Measurements from ENCODE around the gene DNAJB1. TPM values are rescaled to one million over a fixed set of nuclear protein-coding genes. Genes with fewer than 3 reads are reported as not detected.
"Not testable (repeated sequence)": the region's sequence is repeated elsewhere in the genome, so short reads cannot be mapped to it uniquely, and the experiment has no call there.

DNAJB1 gene
- polyA plus RNA-seq, 6 donors from 2014 or later = 73.1 to 113 (median 75.9) TPM

GRCh38 chr19:14544977-14545715 lies 26.9 kb upstream of the DNAJB1 start:
- H3K9me3 Mint-ChIP-seq = no peaks in the 10 kb centered on the region
- H3K4me3 Mint-ChIP-seq = peak overlapping the region in 2 of 8 donors; percentile 47 to 68
- DNase-seq (no peak), ATAC-seq (ENCODE audit: low read depth in 2 of 2) (no peak)
- H3K36me3 Mint-ChIP-seq = peaks cover 0 to 7% of the 10 kb centered on the region in 2 donors
- H3K27ac Mint-ChIP-seq = peak overlapping the region in 1 of 6 donors; percentile 62
- H3K4me1 Mint-ChIP-seq = peaks cover 5 to 38% (median 31%) of the 10 kb centered on the region in 3 donors
- H3K27me3 Mint-ChIP-seq = no peaks in the 10 kb centered on the region

DNA sequence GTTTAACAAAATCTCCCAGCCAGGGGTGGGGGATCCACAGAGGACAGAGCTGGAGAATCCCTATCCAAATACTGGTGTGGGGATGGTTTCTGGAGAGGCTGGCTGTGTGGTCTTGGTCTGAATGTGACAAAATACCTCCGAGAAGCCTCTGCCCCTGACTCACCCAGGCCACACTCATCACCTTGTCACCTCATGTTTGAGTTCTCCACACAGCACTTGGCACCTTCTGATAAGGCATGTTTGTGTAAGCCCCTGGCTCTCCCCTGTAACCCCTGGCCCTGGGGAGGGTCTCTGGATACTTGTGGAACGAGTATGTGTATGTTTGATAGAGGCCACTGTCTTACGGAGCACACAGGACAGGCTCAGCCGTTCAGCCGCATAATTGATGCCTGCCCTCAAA lies 25.9 kb upstream of the DNAJB1 start:
- Mint-ChIP-seq H3K27me3 (no peaks in the 10 kb centered on the region), H3K36me3 (peaks cover 0 to 5% of the 10 kb centered on the region in 2 donors), H3K27ac (no peak overlapping the region), H3K4me1 (peaks cover 0 to 40% (median 25%) of the 10 kb centered on the region in 3 donors), H3K4me3 (no peak overlapping the region), H3K9me3 (no peaks in the 10 kb centered on the region)
- ATAC-seq (ENCODE audit: low read depth in 2 of 2) (no peak), DNase-seq (no peak)

- Mint-ChIP-seq H3K4me3 (peak overlapping the region in 1 of 8 donors; percentile 42), H3K4me1 (peaks cover 0 to 36% (median 25%) of the 10 kb centered on the region in 3 donors), H3K36me3 (peaks cover 0 to 5% of the 10 kb centered on the region in 2 donors), H3K9me3 (no peaks in the 10 kb centered on the region), H3K27ac (peak overlapping the region in 1 of 6 donors; percentile 78), H3K27me3 (no peaks in the 10 kb centered on the region)
- DNase-seq (no peak), ATAC-seq (ENCODE audit: low read depth in 2 of 2) (no peak)
Observed at GRCh38 chr19:14542711-14543328, 24.6 kb upstream of the DNAJB1 start.

DNA sequence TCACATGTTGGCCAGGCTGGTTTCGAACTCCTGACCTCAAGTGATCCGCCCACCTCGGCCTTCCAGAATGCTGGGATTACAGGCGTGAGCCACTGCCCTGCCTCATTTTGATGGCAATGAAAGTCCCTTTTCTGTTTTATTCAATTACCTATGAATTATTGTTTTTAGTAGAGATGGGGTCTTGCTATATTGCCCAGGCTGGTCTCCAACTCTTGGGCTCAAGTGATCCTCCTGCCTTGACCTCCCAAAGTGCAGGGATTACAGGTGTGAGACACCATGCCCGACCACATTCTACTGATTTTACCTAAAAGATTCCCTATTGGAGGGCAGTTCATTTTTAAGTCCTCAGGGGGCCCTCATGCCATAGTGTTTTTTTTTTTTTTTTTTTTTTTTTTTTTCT lies 23.8 kb upstream of the DNAJB1 start:
- H3K9me3 Mint-ChIP-seq; H3K4me3 Mint-ChIP-seq; H3K36me3 Mint-ChIP-seq; H3K27me3 Mint-ChIP-seq; ATAC-seq (ENCODE audit: low read depth in 2 of 2); DNase-seq: not testable (repeated sequence)
- peaks cover 0 to 43% (median 25%) of the 10 kb centered on the region in 3 donors for H3K4me1 Mint-ChIP-seq
- peak overlapping the region in 1 of 6 donors; percentile 50 for H3K27ac Mint-ChIP-seq

DNA sequence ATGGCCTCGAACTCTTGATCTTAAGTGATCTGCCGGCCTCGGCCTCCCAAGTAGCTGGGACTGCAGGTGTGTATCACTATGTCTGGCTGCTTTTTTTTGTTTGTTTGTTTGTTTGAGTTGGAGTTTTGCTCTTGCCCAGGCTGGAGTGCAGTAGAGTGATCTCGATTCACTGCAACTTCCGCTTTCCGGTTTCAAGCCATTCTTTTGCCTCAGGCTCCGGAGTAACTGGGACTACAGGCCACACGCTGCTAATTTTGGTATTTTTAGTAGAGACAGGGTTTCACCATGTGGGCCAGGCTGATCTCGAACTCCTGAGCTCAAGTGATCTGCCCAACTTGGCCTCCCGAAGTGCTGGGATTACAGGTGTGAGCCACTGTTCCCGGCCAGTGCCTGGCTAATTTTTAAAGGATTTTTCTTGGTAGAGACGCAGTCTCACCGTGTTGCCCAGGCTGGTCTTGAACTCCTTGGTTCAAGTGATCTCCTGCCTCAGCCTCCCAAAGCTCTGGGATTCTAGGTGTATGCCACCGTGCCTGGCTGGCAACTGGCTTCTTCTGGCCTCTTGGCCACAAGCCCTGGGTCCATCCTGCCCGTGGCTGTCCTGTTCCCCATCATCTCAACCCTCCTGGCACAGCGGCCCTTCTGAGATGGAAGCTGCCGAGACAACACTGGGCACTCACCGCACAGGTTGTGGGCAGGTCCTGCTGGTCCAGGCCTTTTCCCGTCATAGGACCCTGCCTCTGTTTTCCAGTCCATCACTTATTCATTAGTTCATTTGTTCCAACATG lies 22.7 kb upstream of the DNAJB1 start:
- peak overlapping the region in 4 of 6 donors; percentile 4 to 80 (median 43) for H3K27ac Mint-ChIP-seq
- peak overlapping the region in 1 of 8 donors; percentile 54 for H3K4me3 Mint-ChIP-seq
- DNase-seq = no peak
- no peaks in the 10 kb centered on the region for H3K27me3 Mint-ChIP-seq
- no peak for ATAC-seq (ENCODE audit: low read depth in 2 of 2)
- peaks cover 0 to 5% of the 10 kb centered on the region in 2 donors for H3K36me3 Mint-ChIP-seq
- H3K4me1 Mint-ChIP-seq = peaks cover 5 to 45% (median 21%) of the 10 kb centered on the region in 3 donors
- H3K9me3 Mint-ChIP-seq = no peaks in the 10 kb centered on the region

DNA sequence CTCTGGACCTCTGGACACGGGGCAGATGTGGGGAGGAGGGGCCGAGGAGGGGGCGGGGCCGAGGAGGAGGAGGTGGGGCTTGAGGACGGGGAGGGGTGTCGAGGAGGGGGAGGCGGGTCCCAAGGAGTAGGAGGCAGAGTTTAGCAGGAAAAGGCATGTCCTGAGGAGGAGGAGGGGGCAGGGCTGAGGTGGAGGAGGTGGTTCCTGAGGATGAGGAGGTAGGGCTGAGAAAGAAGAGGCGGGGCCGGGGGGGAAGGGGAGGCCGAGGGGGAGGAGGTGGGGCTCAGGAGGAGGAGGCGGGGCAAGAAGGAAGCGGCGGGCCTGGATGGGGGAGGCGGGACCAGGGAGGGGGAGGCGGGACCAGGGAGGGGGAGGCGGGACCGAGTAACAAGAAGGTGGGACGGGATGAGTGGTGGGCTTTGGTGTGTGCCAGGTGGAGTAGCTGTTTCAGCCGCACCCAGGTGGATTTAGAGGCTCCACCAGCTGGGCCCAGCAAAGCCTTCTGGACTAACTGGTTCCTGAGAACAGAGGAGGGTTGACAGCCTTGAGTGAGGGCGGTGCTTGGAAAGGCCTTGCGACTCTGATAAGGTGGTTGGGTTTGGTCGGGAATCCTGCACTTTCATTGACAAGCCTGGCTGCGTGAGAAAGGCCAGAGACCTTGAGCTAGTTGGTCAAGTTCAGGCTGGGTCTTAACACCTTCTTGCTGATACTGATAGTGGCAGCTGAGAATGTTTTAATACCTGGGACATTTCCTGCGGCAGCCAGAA lies 18.9 kb upstream of the DNAJB1 start:
- H3K4me3 Mint-ChIP-seq = no peak overlapping the region
- H3K4me1 Mint-ChIP-seq = peaks cover 5 to 40% (median 10%) of the 10 kb centered on the region in 3 donors
- H3K27me3 Mint-ChIP-seq = no peaks in the 10 kb centered on the region
- H3K36me3 Mint-ChIP-seq = peaks cover 0 to 5% of the 10 kb centered on the region in 2 donors
- ATAC-seq (ENCODE audit: low read depth in 2 of 2) (no peak), DNase-seq (no peak)
- peak overlapping the region in 1 of 6 donors; percentile 42 for H3K27ac Mint-ChIP-seq
- no peaks in the 10 kb centered on the region for H3K9me3 Mint-ChIP-seq

- H3K4me1 Mint-ChIP-seq = peaks cover 15 to 63% (median 24%) of the 10 kb centered on the region in 3 donors
- H3K27ac Mint-ChIP-seq = peak overlapping the region in 1 of 6 donors; percentile 69
- H3K9me3 Mint-ChIP-seq = no peaks in the 10 kb centered on the region
- no peaks in the 10 kb centered on the region for H3K36me3 Mint-ChIP-seq
- DNase-seq (no peak), ATAC-seq (ENCODE audit: low read depth in 2 of 2) (no peak)
- H3K4me3 Mint-ChIP-seq = peak overlapping the region in 1 of 8 donors; percentile 72
- H3K27me3 Mint-ChIP-seq = no peaks in the 10 kb centered on the region
Observed at GRCh38 chr19:14533450-14533849, 15.3 kb upstream of the DNAJB1 start.

DNA sequence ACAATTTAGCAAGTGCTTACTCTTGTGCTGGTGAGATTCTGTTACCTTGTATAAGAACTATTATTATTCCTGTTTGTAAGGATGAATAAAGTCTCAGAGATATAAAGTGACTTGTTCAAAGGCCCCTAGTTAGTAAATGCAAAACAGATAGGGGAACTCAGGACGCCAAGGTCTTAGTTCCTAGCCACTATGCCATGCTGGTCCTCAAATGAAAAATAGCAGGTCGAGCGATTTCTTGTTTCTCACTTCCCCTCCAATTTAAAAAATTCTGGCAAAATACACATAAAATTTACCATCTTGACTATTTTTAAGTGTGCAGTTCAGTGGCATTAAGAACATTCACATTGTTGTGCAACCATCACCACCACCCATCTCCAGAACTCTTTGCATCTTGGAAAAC lies 12.3 kb upstream of the DNAJB1 start:
- ATAC-seq (ENCODE audit: low read depth in 2 of 2) (no peak), DNase-seq (no peak)
- peak overlapping the region; percentile 44 to 99 (median 97) for H3K4me3 Mint-ChIP-seq
- H3K27me3 Mint-ChIP-seq = no peaks in the 10 kb centered on the region
- no peaks in the 10 kb centered on the region for H3K36me3 Mint-ChIP-seq
- peak overlapping the region in 2 of 6 donors; percentile 2 to 27 for H3K27ac Mint-ChIP-seq
- peaks cover 14 to 52% (median 27%) of the 10 kb centered on the region in 3 donors for H3K4me1 Mint-ChIP-seq
- no peaks in the 10 kb centered on the region for H3K9me3 Mint-ChIP-seq

GRCh38 chr19:14530005-14530348 lies 11.8 kb upstream of the DNAJB1 start:
- DNase-seq = no peak
- Mint-ChIP-seq H3K36me3 (no peaks in the 10 kb centered on the region), H3K27ac (peak overlapping the region; percentile 96 to 100 (median 98)), H3K27me3 (no peaks in the 10 kb centered on the region), H3K4me3 (peak overlapping the region; percentile 90 to 99 (median 97)), H3K4me1 (peaks cover 14 to 52% (median 27%) of the 10 kb centered on the region in 3 donors), H3K9me3 (no peaks in the 10 kb centered on the region)
- no peak for ATAC-seq (ENCODE audit: low read depth in 2 of 2)

DNA sequence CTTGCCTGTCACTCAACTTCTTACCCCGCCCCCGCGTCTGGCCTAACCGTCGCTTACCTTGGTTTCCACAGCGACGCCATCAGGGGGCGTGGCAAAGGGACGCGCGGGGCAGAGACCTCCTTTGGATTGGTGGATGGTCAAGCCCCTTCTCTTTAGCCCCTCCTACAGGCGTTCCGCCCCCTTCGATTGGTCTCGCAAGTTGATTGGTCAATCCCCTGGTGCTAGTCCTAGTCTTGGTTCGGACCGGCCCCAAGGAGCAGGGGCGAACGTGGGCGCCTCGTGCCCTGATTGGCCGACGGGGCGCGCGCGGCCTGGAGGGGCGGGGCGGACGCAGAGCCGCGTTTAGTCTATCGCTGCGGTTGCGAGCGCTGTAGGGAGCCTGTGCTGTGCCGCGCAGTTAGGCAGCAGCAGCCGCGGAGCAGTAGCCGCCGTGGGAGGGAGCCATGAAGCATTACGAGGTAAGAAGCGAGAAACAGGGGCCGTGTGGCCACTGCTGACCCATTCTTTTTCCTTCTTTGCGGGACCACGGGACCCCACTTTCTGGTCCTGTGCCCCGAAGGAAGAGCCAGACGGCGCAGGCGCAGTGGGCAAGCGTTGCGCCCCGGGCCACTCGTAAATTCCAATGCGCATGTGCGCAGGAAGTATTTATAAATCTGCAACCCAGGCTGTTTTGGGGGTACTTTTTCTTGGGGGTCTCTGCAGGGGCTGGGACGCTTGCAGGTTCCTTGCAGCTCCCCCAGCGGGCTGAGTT lies 11.2 kb upstream of the DNAJB1 start, which contains the start of gene TECR:
Gene TECR (plus strand): TSS at position 341 of the 751 bp plus-strand sequence. CDS start 103 bp downstream, at position 444.
- peaks cover 14 to 54% (median 27%) of the 10 kb centered on the region in 3 donors for H3K4me1 Mint-ChIP-seq
- DNase-seq (peak; percentile 100), ATAC-seq (ENCODE audit: low read depth in 2 of 2) (peak; percentile 89 to 92)
- H3K36me3 Mint-ChIP-seq = no peaks in the 10 kb centered on the region
- H3K9me3 Mint-ChIP-seq = no peaks in the 10 kb centered on the region
- H3K27ac Mint-ChIP-seq = peak within 1 kb of the TSS; percentile 96 to 100 (median 98)
- H3K27me3 Mint-ChIP-seq = no peaks in the 10 kb centered on the region
- H3K4me3 Mint-ChIP-seq = peak within 1 kb of the TSS; percentile 90 to 99 (median 97)

DNA sequence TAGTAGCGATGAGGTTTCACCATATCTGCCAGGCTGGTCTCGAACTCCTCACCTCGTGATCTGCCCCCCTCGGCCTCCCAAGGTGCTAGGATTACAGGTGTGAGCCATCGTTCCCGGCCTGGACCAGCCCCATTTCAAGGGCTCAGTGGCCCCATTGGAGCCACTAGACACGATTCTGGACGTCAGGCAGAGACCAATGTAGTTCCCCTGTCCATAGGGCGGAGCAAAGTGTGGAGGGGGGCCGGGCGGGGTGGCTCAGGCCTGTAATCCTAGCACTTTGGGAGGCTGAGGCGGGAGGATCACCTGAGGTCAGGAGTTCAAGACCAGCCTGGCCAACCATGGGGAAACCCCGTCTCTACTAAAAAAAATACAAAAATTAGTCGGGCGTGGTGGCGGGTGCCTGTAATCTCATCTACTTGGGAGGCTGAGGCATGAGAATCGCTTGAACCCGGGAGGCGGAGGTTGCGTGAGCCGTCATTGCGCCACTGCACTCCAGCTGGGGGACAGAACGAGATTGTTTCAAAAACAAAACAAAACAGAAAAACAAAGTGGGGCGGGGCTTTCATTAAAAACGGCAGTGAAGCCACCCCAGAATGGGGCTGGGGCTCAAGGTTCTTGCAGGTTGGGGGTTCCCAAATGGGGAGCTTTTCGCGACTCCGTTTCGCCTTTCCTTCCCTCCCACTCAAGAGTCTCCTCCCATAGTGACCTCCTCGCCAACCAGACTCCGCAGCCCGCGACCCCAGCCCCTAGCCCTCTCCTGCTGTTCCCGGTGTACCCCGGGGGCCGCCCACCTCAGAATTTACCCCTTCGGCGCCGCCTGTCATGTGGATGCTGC lies 10.4 kb upstream of the DNAJB1 start:
- peaks cover 14 to 59% (median 27%) of the 10 kb centered on the region in 3 donors for H3K4me1 Mint-ChIP-seq
- ATAC-seq (ENCODE audit: low read depth in 2 of 2) = peak; percentile 7 to 21

More for the DNA sequence above, 10.4 kb upstream of the DNAJB1 start:
- no peaks in the 10 kb centered on the region for H3K27me3 Mint-ChIP-seq
- no peaks in the 10 kb centered on the region for H3K36me3 Mint-ChIP-seq
- no peaks in the 10 kb centered on the region for H3K9me3 Mint-ChIP-seq
- H3K27ac Mint-ChIP-seq = peak overlapping the region; percentile 96 to 100 (median 98)
- DNase-seq = no peak
- peak overlapping the region; percentile 90 to 99 (median 97) for H3K4me3 Mint-ChIP-seq
